HG03135 (cell line): ENCODE data around the gene SPANXN5.
"Not testable (repeated sequence)": the region's sequence is repeated elsewhere in the genome, so short reads cannot be mapped to it uniquely, and the experiment has no call there.

Experiments used
- ATAC-seq: cut with Tn5 transposase; IDR thresholded peaks from one replicate; pipeline ENCODE4 v1.9.1; 2021; ENCODE audit warnings: mild to moderate bottlenecking, moderate library complexity; ENCODE audit not compliant: unreplicated experiment

SPANXN5 gene, protein sequence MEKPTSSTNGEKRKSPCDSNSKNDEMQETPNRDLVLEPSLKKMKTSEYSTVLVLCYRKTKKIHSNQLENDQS

DNA sequence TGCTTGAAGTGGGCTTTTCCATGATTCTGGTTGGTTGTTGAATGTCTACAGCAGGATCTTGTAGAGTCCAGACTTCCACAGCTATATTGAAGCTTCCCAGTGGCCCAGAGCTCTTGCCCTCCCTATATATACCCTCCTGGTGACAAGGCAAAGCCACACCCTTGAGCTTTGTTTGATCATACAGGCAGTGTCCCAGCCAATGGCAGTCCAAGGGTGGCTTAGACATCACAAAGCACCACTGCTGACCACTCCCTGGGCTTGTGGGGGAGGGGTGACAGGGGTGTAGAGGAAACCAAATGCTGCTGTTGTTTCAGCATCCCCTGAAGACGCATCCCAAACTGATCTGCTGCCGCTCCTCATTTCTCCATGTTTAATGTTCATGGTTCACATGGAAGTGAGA is at the start of gene SPANXN5:
TSS of gene SPANXN5 (minus strand) at position 101 of the 400 bp plus-strand sequence. CDS start at position 22, 79 bp downstream.
- ATAC-seq: not testable (repeated sequence)

DNA sequence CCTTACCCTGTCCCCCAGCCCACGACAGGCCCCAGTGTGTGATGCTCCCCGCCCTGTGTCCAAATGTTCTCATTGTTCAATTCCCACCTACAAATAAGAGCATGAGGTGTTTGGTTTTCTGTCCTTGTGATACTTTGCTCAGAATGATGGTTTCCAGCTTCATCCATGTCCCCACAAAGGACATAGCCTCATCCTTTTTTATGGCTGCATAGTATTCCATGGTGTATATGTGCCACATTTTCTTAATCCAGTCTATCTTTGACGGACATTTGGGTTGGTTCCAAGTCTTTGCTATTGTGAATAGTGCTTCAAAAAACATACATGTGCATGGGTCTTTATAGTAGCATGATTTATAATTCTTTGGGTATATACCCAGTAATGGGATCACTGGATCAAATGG is 46.4 kb upstream of the SPANXN5 start:
- ATAC-seq: not testable (repeated sequence)

DNA sequence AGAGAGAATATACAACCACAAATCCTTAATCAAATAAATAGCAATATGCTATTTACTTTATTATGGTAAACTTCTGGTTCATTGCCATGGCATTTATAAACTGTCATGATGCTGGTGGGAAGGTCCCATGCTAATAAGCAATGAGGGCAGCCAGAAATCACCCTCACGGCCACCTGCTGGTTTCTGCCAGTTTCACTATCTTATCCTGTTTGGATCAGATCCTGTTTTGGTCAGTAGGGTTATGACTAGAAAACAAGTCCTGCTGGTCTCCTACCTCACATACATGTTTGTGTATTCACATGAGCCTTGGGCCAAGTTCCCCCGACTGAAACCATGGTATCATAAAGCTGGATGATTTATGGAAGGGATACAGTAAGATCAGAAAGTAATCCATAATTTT is 41.9 kb upstream of the SPANXN5 start:
- no peak for ATAC-seq

DNA sequence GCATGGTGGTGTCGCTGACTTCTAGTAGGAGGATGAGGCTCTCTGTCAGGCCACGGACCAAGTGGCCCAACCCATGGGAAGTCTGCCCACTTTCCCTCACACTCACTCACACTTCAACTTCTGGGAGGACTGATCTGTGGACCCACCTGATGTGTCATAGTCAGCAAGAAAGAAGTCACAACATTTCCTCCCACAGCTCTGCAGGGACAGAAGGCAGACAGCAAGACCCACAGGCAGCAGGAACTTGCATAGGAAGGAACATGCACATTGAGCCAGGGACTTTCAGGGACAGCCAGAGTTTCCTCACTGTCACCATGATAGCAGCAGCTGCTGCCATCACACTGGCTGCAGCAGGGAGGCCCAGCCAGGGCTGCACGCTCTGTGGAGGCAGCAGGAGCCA is 33.3 kb upstream of the SPANXN5 start:
- no peak for ATAC-seq

DNA sequence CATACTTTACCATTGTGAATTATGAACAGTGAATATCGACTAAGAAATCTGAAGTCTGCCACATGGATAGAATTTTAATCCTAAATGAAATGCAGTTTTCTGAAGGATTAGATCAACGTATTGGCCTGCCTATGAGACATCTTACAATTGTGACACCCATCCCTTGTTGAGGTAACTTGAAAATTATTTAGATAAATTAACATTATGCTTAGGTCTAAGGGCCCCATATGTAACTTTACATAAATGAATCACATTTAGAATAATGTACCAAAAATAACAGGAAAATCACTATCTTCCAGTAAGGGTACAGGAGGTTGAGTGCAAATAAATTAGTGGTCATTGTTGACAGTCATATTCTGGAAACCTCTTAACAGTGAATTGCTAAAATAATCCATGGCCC is 27.4 kb upstream of the SPANXN5 start:
- no peak for ATAC-seq

DNA sequence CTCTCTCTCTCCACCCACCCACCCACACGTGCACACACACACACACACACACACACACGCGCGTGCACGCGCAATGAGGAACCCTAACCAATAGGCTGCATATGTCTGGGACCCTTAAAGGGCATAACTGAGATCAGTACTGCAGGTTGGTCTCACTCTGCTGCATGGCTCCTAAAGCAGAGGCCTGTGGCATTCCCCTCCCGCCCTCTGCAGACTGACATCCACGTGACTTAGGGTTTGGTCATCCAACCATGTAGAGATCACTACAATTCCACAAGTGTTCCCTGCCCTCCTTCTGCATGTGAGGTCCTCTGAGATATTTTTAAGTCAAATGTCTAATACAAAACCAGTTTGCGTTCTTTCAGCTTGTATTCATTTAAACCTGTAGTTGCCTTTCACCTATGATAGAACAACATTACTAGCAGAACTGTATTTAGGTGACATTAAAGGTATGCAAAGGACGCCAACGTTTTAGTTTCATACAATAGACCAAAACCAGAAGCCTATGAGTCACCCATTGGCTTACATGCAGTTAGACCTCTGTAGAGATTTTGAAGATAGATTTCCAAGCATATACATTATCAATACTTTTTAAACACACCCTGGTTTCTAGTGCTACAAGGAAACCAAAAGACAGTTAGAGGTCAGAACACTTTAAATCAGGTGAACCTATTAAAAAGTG is 24.0 kb upstream of the SPANXN5 start:
- no peak for ATAC-seq

DNA sequence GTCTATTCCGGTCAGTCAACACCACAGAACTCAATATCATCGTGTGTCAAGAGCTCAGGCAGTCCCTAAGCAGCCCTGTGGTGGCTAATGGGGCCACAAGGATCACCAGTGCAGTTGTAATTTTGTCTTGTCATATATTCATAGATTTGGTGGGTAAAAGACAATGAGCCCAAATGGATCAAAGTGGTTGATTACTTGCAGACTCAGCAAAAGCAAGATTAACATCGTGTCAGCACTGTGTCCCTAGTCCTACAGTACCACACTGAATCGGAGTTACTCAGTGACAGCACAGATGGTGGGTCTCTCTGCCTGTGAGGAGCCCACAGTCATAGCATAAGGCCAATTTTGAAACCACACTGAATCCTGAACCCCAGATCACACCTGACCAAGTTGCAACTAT is 22.6 kb upstream of the SPANXN5 start:
- ATAC-seq: no peak

DNA sequence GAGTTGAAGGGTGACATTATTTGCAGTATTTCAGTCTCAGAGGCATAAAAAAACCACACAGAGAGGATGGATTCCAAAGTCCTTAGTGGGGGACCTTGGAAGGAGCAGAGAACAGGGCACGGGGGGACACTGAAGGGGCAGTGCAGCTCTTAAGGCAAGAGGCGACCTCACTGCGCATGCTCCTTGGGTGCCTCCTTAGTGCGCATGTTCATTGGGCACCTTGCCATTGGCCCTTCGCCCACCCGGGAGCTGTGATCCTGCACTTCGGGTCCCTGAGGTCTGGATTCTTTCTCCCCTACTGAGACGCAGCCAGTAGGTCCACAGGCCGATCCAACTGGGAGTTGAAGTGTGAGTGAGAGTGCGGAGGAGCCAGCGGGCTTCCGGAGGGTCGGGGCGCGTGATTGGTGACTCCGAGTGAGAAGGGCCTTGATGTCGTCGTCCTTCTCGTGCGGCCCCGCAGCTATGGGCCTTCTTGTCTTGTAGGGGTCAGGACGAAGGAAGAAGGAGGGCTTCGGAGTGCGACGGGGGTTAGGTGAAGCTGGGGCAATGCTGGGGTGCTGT is 13.9 kb upstream of the SPANXN5 start, which contains the start of gene XAGE5:
TSS of gene XAGE5 (plus strand) at position 223 of the 561 bp plus-strand sequence. CDS start 1,280 bp downstream, outside the sequence.
- ATAC-seq: no peak

DNA sequence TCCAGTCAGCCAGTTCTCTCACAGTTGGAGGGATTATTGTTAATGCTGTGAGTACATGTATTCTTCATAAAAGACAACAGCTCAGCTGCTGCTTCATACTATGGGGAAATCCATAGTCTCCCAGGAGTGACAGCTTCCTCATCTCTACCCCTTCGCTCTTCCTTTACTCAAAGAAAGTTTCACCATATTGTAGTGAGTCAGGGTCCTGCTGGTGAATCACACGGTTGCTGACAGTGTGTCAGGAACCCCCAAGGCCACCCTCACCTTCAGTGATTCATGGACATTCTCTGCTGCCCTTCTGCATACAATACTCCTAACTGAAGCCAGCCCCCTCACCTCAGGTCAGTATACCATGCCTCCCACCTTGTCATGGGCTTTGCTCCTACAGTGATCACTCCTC is 7.6 kb upstream of the SPANXN5 start:
- ATAC-seq: not testable (repeated sequence)

DNA sequence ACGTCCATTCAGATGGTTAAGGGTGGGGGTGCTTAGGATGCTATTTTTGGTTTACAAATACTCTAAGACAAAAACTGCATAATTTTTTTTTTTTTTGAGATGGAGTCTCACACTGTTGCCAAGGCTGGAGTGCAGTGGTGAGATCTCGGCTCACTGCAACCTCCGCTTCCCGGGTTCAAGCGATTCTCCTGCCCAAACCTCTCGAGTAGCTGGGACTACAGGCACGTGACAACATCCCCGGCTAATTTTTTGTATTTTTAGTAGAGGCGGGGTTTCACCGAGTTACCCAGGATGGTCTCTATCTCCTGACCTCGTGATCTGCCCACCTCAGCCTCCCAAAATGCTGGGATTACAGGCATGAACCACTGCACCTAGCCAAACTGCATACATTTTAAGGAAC is 23.7 kb downstream of the SPANXN5 start:
- not testable (repeated sequence) for ATAC-seq

DNA sequence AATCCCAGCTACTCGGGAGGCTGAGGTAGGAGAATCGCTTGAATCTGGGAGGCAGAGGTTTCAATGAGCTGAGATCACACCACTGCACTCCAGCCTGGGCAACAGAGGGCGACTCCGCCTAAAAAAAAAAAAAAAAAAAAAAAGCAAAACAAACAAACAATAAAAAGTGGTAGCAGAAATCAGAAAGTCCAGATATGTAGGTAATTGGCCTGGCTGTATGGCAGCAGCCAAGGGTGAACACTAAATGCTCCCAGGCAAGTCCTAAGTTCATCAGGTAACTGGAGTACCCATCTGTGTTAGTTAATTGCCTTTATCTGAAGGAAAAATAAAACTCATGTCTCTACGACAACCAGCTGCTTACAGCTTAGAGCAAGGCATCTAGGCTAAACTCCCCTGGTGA is 31.2 kb downstream of the SPANXN5 start:
- not testable (repeated sequence) for ATAC-seq

DNA sequence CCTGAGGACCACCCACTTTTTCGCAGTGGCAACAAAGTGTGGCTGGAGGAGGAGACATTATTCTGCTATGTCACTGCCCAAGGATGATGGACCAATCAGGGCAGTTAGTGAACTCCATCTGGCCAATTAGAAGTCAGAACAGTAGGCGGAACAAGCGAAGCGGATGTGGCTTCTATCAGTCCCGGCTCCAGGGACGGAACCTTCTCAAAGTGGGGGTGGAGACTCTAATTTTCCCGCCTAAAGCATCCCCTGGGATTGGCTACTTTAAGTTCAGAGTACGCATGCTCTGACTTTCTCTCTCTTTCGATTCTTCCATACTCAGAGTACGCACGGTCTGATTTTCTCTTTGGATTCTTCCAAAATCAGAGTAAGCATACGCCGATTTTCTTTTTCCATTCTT is 46.3 kb downstream of the SPANXN5 start, which contains the start of gene SSX2B:
TSS of gene SSX2B (plus strand) at position 301 of the 400 bp plus-strand sequence. CDS start 1,429 bp downstream, outside the sequence.
- not testable (repeated sequence) for ATAC-seq
